T-helper 2 cell treated with Interferon-gamma antibody and Interleukin-4, amounts not matched to agents 100 ng/mL and 5 ng/mL, for 36 hours (primary cell): ENCODE measurements around the gene NIP7. TPM values are rescaled to one million over a fixed set of nuclear protein-coding genes. Genes with fewer than 3 reads are reported as not detected.
"Not testable (repeated sequence)": the region's sequence is repeated elsewhere in the genome, so short reads cannot be mapped to it uniquely, and the experiment has no call there.

ENCODE experiments used
- intact Hi-C: fragments of 100-400 bp; cut with micrococcal nuclease; formaldehyde crosslinking; loops from one replicate; pipeline ENCODE4 v1.15.1; 2023
- total RNA-seq: library from RNA; stranded (reverse); gene quantifications from 2 replicates; pipeline ENCODE4 v1.2.3, GENCODE V29; 2022

NIP7 gene
- total RNA-seq, 1 donor from 2014 or later, result 46.8 TPM

- intact Hi-C loops, result no loop called here
Measured at GRCh38 chr16:69340095-69340644, 598 bp downstream of the NIP7 start.

GRCh38 chr16:69344171-69344570 is 4.6 kb downstream of the NIP7 start:
- intact Hi-C loops, result no loop called here

- intact Hi-C loops, result no loop called here
Measured at GRCh38 chr16:69345923-69346322, 6.4 kb downstream of the NIP7 start.

GRCh38 chr16:69346683-69347082 is 7.1 kb downstream of the NIP7 start:
- intact Hi-C loops, result no loop called here

DNA sequence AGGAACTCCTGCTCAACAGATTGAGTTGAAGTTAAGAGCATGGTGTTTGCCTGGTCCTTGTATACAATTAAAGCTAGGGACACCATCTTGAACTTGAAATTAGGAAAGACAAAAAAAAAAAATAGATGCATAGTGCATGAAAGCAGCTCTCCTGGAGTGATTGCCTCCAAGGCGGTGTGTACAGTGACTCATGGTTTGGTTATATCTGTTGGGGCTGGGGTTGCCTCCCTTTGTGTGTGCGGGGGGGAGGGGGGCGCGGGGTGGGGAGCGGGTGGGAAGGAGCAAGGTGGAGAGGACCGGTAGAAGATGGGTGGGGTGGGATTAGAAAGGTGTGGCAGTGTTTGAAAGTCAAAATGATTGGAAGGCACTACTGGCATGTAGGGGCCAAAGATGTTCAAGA is 8.7 kb downstream of the NIP7 start:
- intact Hi-C loops, result no loop called here

DNA sequence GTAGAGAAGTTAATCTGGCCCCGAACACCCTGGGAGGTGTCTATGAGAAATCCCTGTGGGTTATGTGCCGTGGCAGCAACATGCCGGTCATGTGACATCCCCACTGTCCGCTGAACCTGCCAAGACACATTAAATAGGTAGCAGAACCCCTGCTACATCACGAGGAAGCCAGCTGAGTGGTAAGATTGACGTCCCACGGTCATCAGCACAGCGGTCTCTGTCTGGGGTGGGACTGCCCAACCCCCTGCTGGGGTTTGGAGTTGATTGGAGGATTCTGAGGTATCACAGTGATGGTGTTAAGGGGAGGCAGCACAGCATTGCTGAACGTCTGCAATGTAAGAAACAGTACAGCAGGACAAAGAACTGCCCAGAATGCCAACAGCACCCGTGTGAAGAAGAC is 10.0 kb downstream of the NIP7 start:
- intact Hi-C loops, result no loop called here

- intact Hi-C loops, result no loop called here
Measured at GRCh38 chr16:69350536-69351133, 11.1 kb downstream of the NIP7 start.

- intact Hi-C loops, result no loop called here
Measured at GRCh38 chr16:69351309-69352027, 11.9 kb downstream of the NIP7 start, which contains the start of gene TMED6. TMED6 (minus strand) TSS chr16:69351786; CDS start chr16:69351753, 33 bp downstream.

DNA sequence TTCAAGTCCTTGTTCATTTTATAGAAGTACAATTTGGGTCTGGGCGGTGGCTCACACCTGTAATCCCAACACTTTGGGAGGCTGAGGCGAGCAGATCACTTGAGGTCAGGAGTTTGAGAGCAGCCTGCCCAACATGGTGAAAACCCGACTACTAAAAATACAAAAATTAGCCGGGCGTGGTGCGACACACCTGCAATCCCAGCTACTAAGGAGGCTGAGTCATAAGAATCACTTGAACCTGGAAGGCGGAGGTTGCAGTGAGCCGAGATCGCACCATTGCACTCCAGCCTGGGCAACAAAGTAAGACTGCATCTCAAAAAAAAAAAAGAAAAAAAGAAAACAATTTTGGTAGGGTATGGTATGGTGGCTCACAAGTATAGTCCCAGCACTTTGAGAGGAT is 20.5 kb downstream of the NIP7 start:
- intact Hi-C loops, result not testable (repeated sequence)

DNA sequence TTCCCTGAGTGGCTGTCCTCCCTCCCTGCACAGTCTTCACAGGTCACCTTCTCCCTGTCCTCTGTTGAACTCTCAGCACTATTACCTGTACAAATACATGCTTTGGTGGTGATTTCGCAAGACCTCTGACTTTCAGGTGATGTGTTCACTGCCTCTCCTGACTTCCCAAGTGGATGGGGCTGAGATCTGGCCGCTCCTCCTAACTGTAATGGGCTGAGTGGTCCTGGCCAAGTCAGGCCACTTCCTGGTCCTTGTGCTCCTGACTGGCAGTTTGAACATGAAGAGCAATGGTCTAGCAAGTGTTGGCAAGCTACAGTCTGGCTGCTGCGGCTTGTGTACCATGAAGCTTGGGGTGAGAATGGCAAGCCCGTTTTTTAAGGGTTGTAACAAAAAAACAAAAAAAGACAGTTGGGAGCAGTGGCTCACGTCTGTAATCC is 23.7 kb downstream of the NIP7 start:
- intact Hi-C loops, result no loop called here

DNA sequence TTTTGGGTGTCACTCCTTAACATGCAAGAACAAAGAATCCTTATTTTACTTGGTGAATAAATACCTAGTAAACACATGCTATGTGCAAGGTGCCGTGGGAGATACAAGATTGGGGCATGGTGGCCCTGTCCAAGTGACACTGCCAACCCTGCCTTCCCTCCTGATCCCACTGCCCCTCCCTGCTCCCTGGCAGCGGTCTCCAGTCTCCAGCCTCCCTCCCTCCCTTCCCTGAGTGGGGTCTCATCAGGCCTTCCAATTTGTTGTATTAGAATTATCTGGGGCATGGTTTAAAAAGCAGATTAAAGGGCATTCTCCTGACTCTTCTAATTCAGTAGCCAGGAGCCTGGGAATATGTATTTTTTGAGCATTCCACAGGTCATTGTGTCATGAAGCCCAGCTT is 24.5 kb downstream of the NIP7 start:
- intact Hi-C loops, result no loop called here

DNA sequence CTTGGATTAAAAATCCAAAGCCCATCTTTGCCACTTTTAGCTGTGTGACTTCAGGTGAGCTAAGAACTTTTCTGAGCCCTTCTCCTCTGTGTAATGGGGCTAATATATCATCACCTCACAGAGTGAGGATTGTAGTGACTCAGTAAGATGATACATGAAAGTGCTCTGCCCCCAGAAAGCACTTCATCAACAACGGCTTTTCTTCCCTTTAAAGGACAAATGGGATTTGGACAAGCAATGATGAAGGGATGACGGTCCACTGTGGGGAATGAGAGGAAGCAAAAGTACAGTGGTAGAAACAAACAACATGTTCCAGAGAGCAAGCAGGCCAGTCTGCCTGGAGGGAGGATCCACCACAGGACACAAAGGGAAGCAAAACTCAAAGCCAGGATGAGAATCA is 26.3 kb downstream of the NIP7 start:
- intact Hi-C loops, result no loop called here

DNA sequence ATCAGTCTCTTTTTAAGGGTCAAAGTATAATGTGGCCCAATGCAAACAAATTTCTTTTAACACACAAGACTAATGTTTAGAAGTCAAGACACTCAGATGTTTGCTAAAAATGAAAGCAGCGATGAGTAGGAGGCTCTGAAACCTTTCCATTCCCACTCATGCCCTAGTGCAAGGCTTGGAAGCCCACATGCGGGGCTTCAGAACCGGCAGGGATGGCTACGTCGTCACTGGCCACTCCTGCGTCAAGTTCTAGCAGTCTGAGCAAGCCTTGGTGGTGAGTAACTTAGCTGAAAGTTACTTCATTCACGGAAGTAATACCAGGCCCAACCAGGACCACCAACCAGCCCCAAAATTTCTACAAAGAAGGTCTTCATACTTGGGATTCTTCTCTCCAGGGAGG is 26.9 kb downstream of the NIP7 start:
- intact Hi-C loops, result no loop called here

DNA sequence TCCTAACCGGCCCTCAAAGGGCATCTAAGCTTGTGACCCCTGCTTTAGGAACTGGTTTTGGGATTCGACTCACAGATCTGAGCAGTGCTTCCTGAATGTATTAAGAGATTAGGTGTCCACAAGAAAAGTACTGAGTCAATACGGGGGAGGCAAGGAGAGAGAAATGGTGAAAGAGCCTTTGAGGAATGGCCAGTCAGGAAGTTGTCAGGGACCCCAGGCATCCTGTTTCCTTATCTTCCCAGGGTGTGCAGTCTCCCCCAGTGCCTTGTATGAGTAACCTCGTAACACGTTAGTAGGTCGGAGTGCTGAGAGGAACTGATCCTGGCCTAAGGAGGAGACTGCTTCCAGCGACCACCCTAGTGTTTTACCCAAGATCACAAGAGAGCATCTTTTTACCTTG is 28.4 kb downstream of the NIP7 start:
- intact Hi-C loops, result no loop called here

GRCh38 chr16:69368866-69369265 is 29.3 kb downstream of the NIP7 start:
- intact Hi-C loops, result no loop called here

DNA sequence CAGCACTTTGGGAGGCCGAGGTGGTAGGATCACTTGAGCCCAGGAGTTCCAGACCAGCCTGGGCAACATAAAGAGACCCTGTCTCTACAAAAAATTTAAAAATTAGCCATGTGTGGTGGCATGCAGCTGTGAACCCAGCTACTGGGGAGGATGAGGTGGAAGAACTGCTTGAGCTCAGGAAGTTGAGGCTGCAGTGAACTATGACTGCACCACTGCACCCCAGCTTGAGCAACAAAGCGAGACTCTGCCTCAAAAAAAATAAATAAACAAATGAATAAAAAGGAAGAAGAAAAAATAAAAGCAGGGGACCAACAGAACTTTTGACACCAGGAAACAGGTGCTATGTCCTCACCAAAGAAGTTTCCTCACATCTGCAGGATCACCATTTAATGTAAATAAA is 32.0 kb downstream of the NIP7 start:
- intact Hi-C loops, result no loop called here

DNA sequence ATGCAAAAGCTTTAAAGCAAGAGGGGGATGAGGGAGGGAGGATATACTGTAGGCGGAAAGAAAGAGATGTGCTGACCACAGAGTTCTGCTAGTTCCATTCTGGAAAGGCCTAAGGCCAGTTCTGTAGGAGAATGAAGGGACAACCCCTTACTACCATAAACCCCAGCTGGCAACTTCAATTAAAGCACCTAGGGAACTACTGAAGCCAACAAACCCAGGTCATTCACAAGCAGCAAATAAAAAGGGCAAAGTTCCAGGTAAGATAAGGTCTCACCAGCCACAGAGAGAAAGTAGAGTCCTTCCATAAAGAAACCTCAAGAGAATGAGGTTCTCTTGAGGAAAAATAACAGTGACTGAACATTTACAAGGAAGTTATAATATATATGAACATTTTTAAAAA is 33.4 kb downstream of the NIP7 start:
- intact Hi-C loops, result no loop called here

- intact Hi-C loops, result no loop called here
Measured at GRCh38 chr16:69376393-69377059, 37.0 kb downstream of the NIP7 start.

GRCh38 chr16:69378036-69378435 is 38.5 kb downstream of the NIP7 start:
- intact Hi-C loops, result no loop called here

- intact Hi-C loops, result no loop called here
Measured at GRCh38 chr16:69378760-69379159, 39.2 kb downstream of the NIP7 start.

DNA sequence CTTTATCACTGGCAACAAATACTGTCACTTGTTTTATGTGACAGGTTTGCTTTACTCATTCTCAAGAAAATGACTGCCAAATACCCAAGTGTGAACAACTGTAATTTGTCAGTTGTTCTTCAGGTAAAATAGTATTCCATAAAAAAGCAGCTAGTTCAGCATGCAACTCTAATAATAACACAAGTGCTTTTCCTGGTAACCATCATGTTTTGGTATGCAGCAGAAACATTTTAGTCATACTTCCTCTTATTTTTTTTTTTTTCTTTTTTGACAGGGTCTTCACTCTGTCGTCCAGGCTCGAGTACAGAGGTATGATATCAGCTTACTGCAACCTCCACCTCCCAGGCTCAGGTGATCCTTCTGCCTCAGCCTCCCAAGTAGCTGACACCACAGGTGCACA is 41.7 kb downstream of the NIP7 start:
- intact Hi-C loops, result no loop called here

DNA sequence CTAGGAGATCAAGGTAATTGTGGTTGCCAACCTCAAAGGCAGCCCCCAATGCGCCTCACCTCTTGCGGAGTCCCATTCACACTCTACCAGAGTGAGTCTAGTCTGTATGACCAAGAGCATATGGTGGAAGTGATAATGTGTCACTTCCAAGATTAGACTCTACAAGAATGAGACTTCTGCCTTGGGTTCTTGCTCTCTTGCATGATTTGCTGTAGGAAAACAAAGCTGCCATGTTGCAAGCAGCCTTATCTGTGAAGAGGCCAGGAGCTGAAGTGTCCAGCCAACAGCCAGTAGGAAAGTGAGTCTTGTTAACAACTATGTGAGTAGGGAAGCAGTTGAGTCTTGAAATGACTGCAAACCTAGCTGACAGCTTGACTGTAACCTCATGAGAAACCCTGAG is 42.8 kb downstream of the NIP7 start:
- intact Hi-C loops, result no loop called here
